GM12878 (cell line): ENCODE measurements around the gene SH3GL2. TPM values are rescaled to one million over a fixed set of nuclear protein-coding genes. Genes with fewer than 3 reads are reported as not detected.

Source experiments
- ATAC-seq: fragments of 200-7000 bp; cut with Tn5 transposase; 3 replicates; pipeline ENCODE4 v1.9.1; 2020; ENCODE audit warnings: mild to moderate bottlenecking, moderate library complexity
- BruUV-seq: library from RNA; stranded (reverse); fragments of 400-500 nt; replicated peaks from 2 replicates; lab custom pipeline; 2021; lab: Mats Ljungman, UMichigan
- CTCF ChIA-PET: fragments of 300-600 bp; sonication (Branson Sonifier 250); formaldehyde crosslinking; extraction: SDS; loops from one replicate; lab custom pipeline; 2021; ENCODE audit warnings: inconsistent platforms; lab: Yijun Ruan, JAX
- POLR2A ChIA-PET: fragments of 350-600 bp; formaldehyde crosslinking; extraction: SDS; loops from one replicate; lab custom pipeline; 2021; ENCODE audit warnings: inconsistent platforms; lab: Charles Lee
- RAD21 ChIA-PET: fragments of 300-600 bp; sonication (Branson Sonifier 250); formaldehyde crosslinking; loops from one replicate; lab custom pipeline; 2023; ENCODE audit warnings: antibody characterized with exemption; ENCODE audit not compliant: unreplicated experiment; lab: Charles Lee
- SMC1A ChIA-PET: fragments of 300-600 bp; sonication (Branson Sonifier 250); formaldehyde crosslinking; loops from one replicate; lab custom pipeline; 2023; ENCODE audit not compliant: unreplicated experiment, uncharacterized antibody; lab: Charles Lee
- DNase-seq: peaks from one replicate; pipeline ENCODE4 v3.0.0-alpha.2; 2011; ENCODE audit warnings: low read depth, low spot score
- FAIRE-seq: peaks from 3 replicates; lab custom pipeline; 2011; peaks lifted over from hg19 to GRCh38; lab: Jason Lieb, UNC
- H2AFZ ChIP-seq: 2 replicates; pipeline ENCODE4 v1.6.0; 2011; ENCODE audit warnings: low read depth, low read length, control low read depth; ENCODE audit not compliant: control insufficient read depth
- H3K27ac ChIP-seq: 2 replicates; pipeline ENCODE4 v1.5.1; 2011; ENCODE audit warnings: control low read depth; ENCODE audit not compliant: control insufficient read depth, insufficient read depth
- H3K27me3 ChIP-seq, 2 experiments: replicated peaks in 1 of 2; 2 replicates each; pipeline versions ENCODE4 v1.6.0 to v1.6.1; 2011; ENCODE audit warnings: low read length in 1 of 2; ENCODE audit not compliant: control insufficient read depth in 2 of 2, insufficient read depth in 2 of 2
- H3K36me3 ChIP-seq, 2 experiments: 2 replicates each; pipeline ENCODE4 v1.5.1; 2011; ENCODE audit warnings: low read length in 1 of 2; ENCODE audit not compliant: control insufficient read depth in 2 of 2, insufficient read depth in 2 of 2
- H3K4me1 ChIP-seq: 2 replicates; pipeline ENCODE4 v1.6.1; 2011; ENCODE audit warnings: mild to moderate bottlenecking, low read length, moderate library complexity, mixed read lengths; ENCODE audit not compliant: control insufficient read depth, insufficient read depth
- H3K4me2 ChIP-seq: 2 replicates; pipeline ENCODE4 v1.6.0; 2011; ENCODE audit warnings: control low read depth; ENCODE audit not compliant: control insufficient read depth, insufficient read depth
- H3K4me3 ChIP-seq: fragments of 200-600 bp; sonication (generic); 2 replicates; pipeline ENCODE4 v1.5.1; 2016
- H3K79me2 ChIP-seq: 2 replicates; pipeline ENCODE4 v1.6.0; 2011; ENCODE audit warnings: low read length; ENCODE audit not compliant: control insufficient read depth, insufficient read depth
- H3K9ac ChIP-seq: 2 replicates; pipeline ENCODE4 v1.8.0; 2011; ENCODE audit warnings: low read length, control low read depth, mixed read lengths; ENCODE audit not compliant: control insufficient read depth, insufficient read depth
- H3K9me3 ChIP-seq: replicated peaks from 3 replicates; pipeline ENCODE4 v1.5.1; 2011; ENCODE audit warnings: mild to moderate bottlenecking, low read length; ENCODE audit not compliant: control insufficient read depth, insufficient read depth
- H4K20me1 ChIP-seq: 2 replicates; pipeline ENCODE4 v1.6.0; 2011; ENCODE audit not compliant: control insufficient read depth, insufficient read depth
- BCL11A ChIP-seq: IDR thresholded peaks from 2 replicates; pipeline ENCODE4 v1.6.1; 2011; ENCODE audit warnings: low read depth, low read length
- CREM ChIP-seq: IDR thresholded peaks from 2 replicates; pipeline ENCODE4 v1.6.1; 2014; ENCODE audit warnings: antibody characterized with exemption, low read depth
- JUND ChIP-seq: IDR thresholded peaks from 2 replicates; pipeline ENCODE4 v1.6.1; 2012; ENCODE audit warnings: low read depth, mild to moderate bottlenecking, low read length, improper control_type of control experiment, moderate library complexity
- KLF5 ChIP-seq: fragments of 450-650 bp; IDR thresholded peaks from 2 replicates; pipeline ENCODE4 v1.6.1; 2014; ENCODE audit warnings: mild to moderate bottlenecking; ENCODE audit not compliant: partially characterized antibody
- MEF2B ChIP-seq: fragments of 450-650 bp; IDR thresholded peaks from 2 replicates; pipeline ENCODE4 v1.6.1; 2018; ENCODE audit warnings: mild to moderate bottlenecking, moderate library complexity; ENCODE audit not compliant: partially characterized antibody, poor library complexity, severe bottlenecking
- ZZZ3 ChIP-seq: IDR thresholded peaks from 2 replicates; pipeline ENCODE4 v1.6.1; 2011; ENCODE audit warnings: low read depth; ENCODE audit not compliant: control insufficient read depth, insufficient read length
- WGBS: methylation state at CpG from one replicate; pipeline ENCODE4 v1.1.6; 2016; ENCODE audit warnings: low lambda C conversion rate; ENCODE audit not compliant: insufficient replicate concordance, insufficient coverage; ENCODE audit errors: missing lambda C conversion rate; 5-methylcytosine and 5-hydroxymethylcytosine counted together
- in situ Hi-C: fragments of 300-500 bp; cut with MboI; formaldehyde crosslinking; loops from 9 replicates; pipeline ENCODE4 v1.14.3; 2018; ENCODE audit warnings: mixed read lengths
- intact Hi-C: fragments of 100-400 bp; cut with micrococcal nuclease; formaldehyde crosslinking; loops from one replicate; pipeline ENCODE4 v1.14.2; 2022; ENCODE audit not compliant: unreplicated experiment
- polyA plus RNA-seq, 11 experiments: library from polyadenylated mRNA; depleted of rRNA in 4 of 11; unstranded in 6 of 11; stranded (reverse) in 5 of 11; fragments of >200 nt; fragmentation: Nextera tagmentation in 4 of 11; fragmentation: Illumina TruSeq in 1 of 11; extraction: Ambion mirVana in 4 of 11; extraction: Trizol in 1 of 11; gene quantifications; 1 replicate in 1 of 11; 2 replicates in 10 of 11; pipeline versions ENCODE4 v1.2.1 to v1.2.3, GENCODE V29; 2011 to 2016; ENCODE audit warnings: inconsistent platforms in 2 of 11, missing spikeins in 2 of 11, low read depth in 1 of 11
- total RNA-seq, 4 experiments: library from RNA; depleted of rRNA in 3 of 4; stranded (reverse); fragments of >200 nt in 3 of 4; fragmentation: Illumina TruSeq in 1 of 4; extraction: Trizol in 1 of 4; gene quantifications; 2 replicates each; pipeline versions ENCODE4 v1.2.1 to v1.2.3, GENCODE V29; 2013 to 2021

Gene SH3GL2
- total and polyA plus RNA-seq, 10 of the 15 experiments (the other 5 are each of a cell fraction or from before 2014, with no cell fraction given) = not detected

DNA sequence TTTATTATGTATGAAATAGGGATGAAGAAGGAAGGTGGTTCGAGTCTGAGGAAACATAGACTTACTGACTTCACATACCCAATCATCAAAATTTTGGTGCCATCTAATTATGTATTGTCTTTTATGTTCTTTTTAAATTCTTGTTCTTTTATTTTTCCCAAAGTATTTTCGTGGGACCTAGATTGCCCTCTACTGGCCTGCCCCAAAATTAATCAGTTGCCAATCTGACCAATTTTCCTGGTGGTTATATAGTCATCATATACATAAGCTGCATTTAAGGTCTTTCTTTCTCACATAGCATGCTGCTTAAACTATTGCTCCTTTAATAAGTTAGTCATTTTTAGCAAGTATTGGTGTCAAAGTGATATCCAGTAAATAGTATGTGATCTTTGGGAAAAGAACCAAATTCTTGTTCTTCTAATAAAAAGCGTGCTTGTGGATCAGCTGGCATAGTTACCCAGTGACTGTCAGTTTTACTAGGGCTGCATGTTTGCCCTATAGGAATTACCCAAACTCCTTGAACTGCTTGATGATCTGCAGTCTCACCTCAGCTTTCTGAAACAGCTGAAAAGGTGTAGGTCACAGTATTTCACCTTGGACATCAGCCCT lies 223.5 kb downstream of the SH3GL2 start (continued):
- no peak for TF ChIP-seq JUND

DNA sequence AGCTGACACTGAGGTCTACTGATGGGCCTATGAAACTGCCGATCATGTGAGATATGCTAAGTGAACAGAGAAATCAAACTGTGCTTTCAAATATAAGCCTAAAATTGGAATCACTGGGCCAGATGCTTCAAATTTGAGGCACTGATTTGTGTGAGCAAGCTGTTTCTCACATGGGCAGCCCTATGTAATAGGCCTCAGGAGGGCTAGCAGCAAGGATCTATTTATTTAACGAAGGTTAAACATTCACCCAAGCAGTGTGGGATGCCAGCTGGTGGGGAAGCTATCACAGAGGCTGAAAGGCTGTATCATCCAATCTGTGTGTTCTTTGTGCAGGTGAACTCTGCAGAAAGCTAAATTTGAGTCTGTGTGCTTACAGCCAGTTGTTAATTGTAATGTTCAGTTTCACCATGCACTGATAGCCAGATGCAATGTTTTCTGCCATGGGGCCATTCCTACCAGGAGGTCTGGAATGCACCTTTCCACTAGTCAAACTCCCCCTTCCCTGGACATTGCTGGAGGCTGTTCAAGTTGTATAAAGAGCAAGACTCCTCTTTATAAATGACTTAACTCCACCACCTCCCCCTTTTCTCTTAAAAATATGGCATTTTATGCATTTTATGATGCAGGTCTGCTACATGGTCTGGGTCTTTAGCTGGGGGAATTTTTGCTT lies 228.9 kb downstream of the SH3GL2 start:
- ATAC-seq (no peak), DNase-seq (no peak), FAIRE-seq (no peak)
- Histone ChIP-seq H3K36me3 (no peaks in the 10 kb centered on the region), H2AFZ (no peak overlapping the region), H3K27ac (no peak overlapping the region), H3K4me3 (no peak overlapping the region), H3K4me1 (no peaks in the 10 kb centered on the region), H3K9ac (no peak overlapping the region), H3K4me2 (no peak overlapping the region), H3K79me2 (no peaks in the 10 kb centered on the region), H3K9me3 (no peaks in the 10 kb centered on the region), H3K27me3 (no peaks in the 10 kb centered on the region), H4K20me1 (no peaks in the 10 kb centered on the region)
- ChIA-PET SMC1A (interaction anchor here (1.0 to 1.4 kb wide), 2 partner anchors 54 to 406 kb away, joined by 3 to 4 read pairs; no protein-coding TSS in a partner anchor), POLR2A (interaction anchor here (0.5 kb wide), 1 partner anchor 855 kb away, joined by 4 read pairs; no protein-coding TSS in a partner anchor), CTCF (interaction anchor here (0.6 to 1.4 kb wide), 6 partner anchors 400 to 1209 kb away, joined by 3 to 4 read pairs (median 3); no protein-coding TSS in a partner anchor), RAD21 (interaction anchor here (1.4 kb wide), 1 partner anchor 402 kb away, joined by 4 read pairs; no protein-coding TSS in a partner anchor)
- 0% methylated on average over 2 of the region's 2 CpGs for WGBS
- no peak for TF ChIP-seq ZZZ3
- TF ChIP-seq BCL11A = no peak
- TF ChIP-seq CREM = no peak
- no peak for TF ChIP-seq MEF2B
- no peak for TF ChIP-seq KLF5
- in situ Hi-C loops = loop anchor here (10.0 to 25.0 kb wide), 3 partner anchors 273 to 1230 kb away; partner anchors contain the start of genes RRAGA and SAXO1
- BruUV-seq = no TSS peak
- intact Hi-C loops = loop anchor here (10.0 kb wide), 1 partner anchor 183 kb away; no protein-coding TSS in a partner anchor
